ENCODE data around the gene CDH4. TPM values are rescaled to one million over a fixed set of nuclear protein-coding genes. Genes with fewer than 3 reads are reported as not detected.

CDH4 gene
- total RNA-seq, 1 experiment from 2014 or later = not detected

DNA sequence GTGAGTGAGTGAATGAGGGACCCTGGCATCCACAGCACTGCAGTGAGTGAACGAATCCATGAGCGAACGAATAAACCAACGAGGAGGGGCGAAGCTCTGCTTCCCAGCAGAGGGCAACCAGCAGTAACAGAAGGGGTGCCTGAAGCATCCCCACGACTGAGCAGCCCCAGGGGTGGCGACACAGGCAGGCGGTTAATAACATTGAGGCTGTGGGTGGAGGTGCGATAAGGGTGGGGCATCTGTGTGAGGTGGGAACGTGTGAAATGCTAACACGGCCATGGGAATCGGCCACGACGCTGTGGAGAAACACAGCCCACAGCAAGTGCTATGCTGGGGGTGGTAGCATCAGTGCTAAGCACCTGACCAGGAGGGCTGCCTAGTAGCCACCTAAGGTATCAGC, 737.7 kb downstream of the CDH4 start:
- Histone ChIP-seq H3K4me1 (ENCODE audit: low read length) (no peaks in the 10 kb centered on the region), H3K9me3 (ENCODE audit: low read length) (no peaks in the 10 kb centered on the region), H3K79me2 (ENCODE audit: low read length) (peaks cover 17% of the 10 kb centered on the region; the same call in 1 of the 2 replicates), H2AFZ (ENCODE audit: low read length) (no peak overlapping the region), H3K36me3 (ENCODE audit: insufficient read depth, low read length) (peaks cover 11% of the 10 kb centered on the region), H3K4me3 (ENCODE audit: low read length) (no peak overlapping the region), H3K9me2 (replicated peaks; ENCODE audit: insufficient read depth, low read length) (no peaks in the 10 kb centered on the region), H3K4me2 (ENCODE audit: low read depth, low read length, poor library complexity, severe bottlenecking) (no peak overlapping the region), H3K9ac (ENCODE audit: low read length) (no peak overlapping the region), H3K27me3 (ENCODE audit: low read length) (no peaks in the 10 kb centered on the region), H4K20me1 (ENCODE audit: insufficient read depth, low read depth, low read length) (peaks cover 4% of the 10 kb centered on the region; the same call in 1 of the 2 replicates), H3K27ac (ENCODE audit: low read length) (no peak overlapping the region)
- DNase-seq = no peak

Data from Karpas-422 (cell line).